ENCODE data around the gene HAUS1. TPM values are rescaled to one million over a fixed set of nuclear protein-coding genes. Genes with fewer than 3 reads are reported as not detected.

The HAUS1 gene
- 57.1 and 60.6 TPM in 2 replicates for total RNA-seq
- polyA plus RNA-seq: 29.4 and 29.9 TPM in 2 replicates
- 116 and 121 TPM in 2 replicates for polyA plus RNA-seq (2011; cell fraction: cytosol; rRNA removed)
- polyA plus RNA-seq (2011; cell fraction: nucleus; rRNA removed): 34.7 and 49.8 TPM in 2 replicates
- 43.8 and 75.3 TPM in 2 replicates for polyA plus RNA-seq (2012)
- 18.4 and 26.9 TPM in 2 replicates for polyA minus RNA-seq
- polyA minus RNA-seq (2011; cell fraction: cytosol; rRNA and poly(A)+ RNA removed): 22.0 TPM
- polyA minus RNA-seq (2011; cell fraction: nucleus; rRNA and poly(A)+ RNA removed): 8.0 and 8.4 TPM in 2 replicates
- Bru-seq, nascent RNA: percentile 76 among the genes with signal in this experiment
- percentile 76 among the genes with signal in this experiment for BruChase-seq, experiment 1, labeled RNA remaining after a 6-hour chase
- percentile 80 among the genes with signal in this experiment for BruChase-seq, experiment 2, labeled RNA remaining after a 2-hour chase
- long read RNA-seq, transcript HAUS1-203 (6 exons, 506 nt): minor isoform, 5 of 221 reads
- long read RNA-seq, transcript HAUS1-201 (9 exons, 1,125 nt): major isoform, 195 of 221 reads
- long read RNA-seq, partial matches to known transcripts: 3 of 221 reads
- long read RNA-seq, other reads (novel, unspliced or antisense): 13 of 221 reads

- DNase-seq (ENCODE audit: low read depth, low spot score): peak; percentile 88
These were observed at the start of gene HAUS1 for GRCh38 chr18:46104128-46104911. HAUS1 (plus strand) TSS chr18:46104385; CDS start chr18:46104412, 27 bp downstream.

More at GRCh38 chr18:46104128-46104911, at the start of gene HAUS1:
- dilution Hi-C loops (cut with MboI; ENCODE audit: extremely low pct_ligation_motif_present, low sequenced_read_pairs) (no loop called here), intact Hi-C loops (cut with micrococcal nuclease) (no loop called here)
- H3K27me3 ChIP-seq (ENCODE audit: control insufficient read depth in 2 of 2, insufficient read depth in 2 of 2, low read length in 2 of 2): no peaks in the 10 kb centered on the region
- FAIRE-seq: peak; percentile 86
- ChIA-PET POLR2A (no interaction called here), CTCF (interaction anchor here (0.6 to 1.1 kb wide), 2 partner anchors 69 to 123 kb away, joined by 3 read pairs; a partner anchor contains a TSS)
- TSS peak; percentile 55 for BruUV-seq (replicated peaks)
- no peaks in the 10 kb centered on the region for H3K9me3 ChIP-seq (replicated peaks; ENCODE audit: control insufficient read depth, insufficient read depth, low read length)
- H3K4me2 ChIP-seq (ENCODE audit: insufficient read depth, low read length): peak within 1 kb of the TSS; percentile 99
- H3K36me3 ChIP-seq (ENCODE audit: control insufficient read depth in 2 of 2, extremely low read depth in 1 of 2, insufficient read depth in 2 of 2, low read length in 2 of 2): no peaks in the 10 kb centered on the region
- no peaks in the 10 kb centered on the region for H3K9me1 ChIP-seq (replicated peaks; ENCODE audit: control insufficient read depth, extremely low read depth, insufficient read depth, low read length)
- H3K79me2 ChIP-seq (ENCODE audit: control insufficient read depth, insufficient read depth, low read length): peaks cover 8% of the 10 kb centered on the region
- peak within 1 kb of the TSS; percentile 100 for H2AFZ ChIP-seq (ENCODE audit: low read depth, low read length)
- H4K20me1 ChIP-seq (replicated peaks; ENCODE audit: control insufficient read depth, extremely low read depth, insufficient read depth, low read length): no peaks in the 10 kb centered on the region
- TF ChIP-seq CTCF (IDR thresholded peaks at IDR 0.05; ENCODE audit: extremely low read depth in 1 of 2, insufficient read depth in 1 of 2, low read depth in 1 of 2, low read length in 2 of 2): no peak
- TF ChIP-seq POLR2AphosphoS5 (IDR thresholded peaks at IDR 0.05; ENCODE audit: insufficient read depth, low read depth, low read length): peak; percentile 83
- TF ChIP-seq JUN (IDR thresholded peaks at IDR 0.05; ENCODE audit: borderline replicate concordance, insufficient read depth, insufficient read length, low read depth): no peak
- no peak for TF ChIP-seq GATA2 (IDR thresholded peaks at IDR 0.05; ENCODE audit: insufficient read depth, insufficient read length, low read depth, low read length)
- TF ChIP-seq POLR2A (IDR thresholded peaks at IDR 0.05; ENCODE audit: low read depth, low read length): peak; percentile 88
- peak within 1 kb of the TSS; percentile 90 for H3K9ac ChIP-seq (replicated peaks; ENCODE audit: extremely low read depth, insufficient read depth, low read length)
- peaks cover 8% of the 10 kb centered on the region for H3K4me1 ChIP-seq (ENCODE audit: control insufficient read depth, extremely low read depth, insufficient read depth, low read length)
- peak within 1 kb of the TSS; percentile 73 to 97 (median 97) for H3K4me3 ChIP-seq (replicated peaks in 1 of 3; ENCODE audit: insufficient read depth in 1 of 3, low read depth in 1 of 3, low read length in 3 of 3)
- H3K27ac ChIP-seq (ENCODE audit: insufficient read depth, low read depth, low read length): peak within 1 kb of the TSS; percentile 78

Measured in endothelial cell of umbilical vein (primary cell).